Measurements from ENCODE around the gene INMT.

GRCh38 chr7:30754315-30754877 lies 2.5 kb downstream of the INMT start:
- TF ChIP-seq, protein P1, sequence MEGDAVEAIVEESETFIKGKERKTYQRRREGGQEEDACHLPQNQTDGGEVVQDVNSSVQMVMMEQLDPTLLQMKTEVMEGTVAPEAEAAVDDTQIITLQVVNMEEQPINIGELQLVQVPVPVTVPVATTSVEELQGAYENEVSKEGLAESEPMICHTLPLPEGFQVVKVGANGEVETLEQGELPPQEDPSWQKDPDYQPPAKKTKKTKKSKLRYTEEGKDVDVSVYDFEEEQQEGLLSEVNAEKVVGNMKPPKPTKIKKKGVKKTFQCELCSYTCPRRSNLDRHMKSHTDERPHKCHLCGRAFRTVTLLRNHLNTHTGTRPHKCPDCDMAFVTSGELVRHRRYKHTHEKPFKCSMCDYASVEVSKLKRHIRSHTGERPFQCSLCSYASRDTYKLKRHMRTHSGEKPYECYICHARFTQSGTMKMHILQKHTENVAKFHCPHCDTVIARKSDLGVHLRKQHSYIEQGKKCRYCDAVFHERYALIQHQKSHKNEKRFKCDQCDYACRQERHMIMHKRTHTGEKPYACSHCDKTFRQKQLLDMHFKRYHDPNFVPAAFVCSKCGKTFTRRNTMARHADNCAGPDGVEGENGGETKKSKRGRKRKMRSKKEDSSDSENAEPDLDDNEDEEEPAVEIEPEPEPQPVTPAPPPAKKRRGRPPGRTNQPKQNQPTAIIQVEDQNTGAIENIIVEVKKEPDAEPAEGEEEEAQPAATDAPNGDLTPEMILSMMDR (IDR thresholded peaks at IDR 0.05): no peak
- TF ChIP-seq POLR2A (IDR thresholded peaks at IDR 0.05): no peak
